MM.1S (cell line): ENCODE data around the gene PACRG.

ENCODE experiments used
- CTCF ChIP-seq: fragments of 300-600 bp; sonication (generic); IDR thresholded peaks from 2 replicates; pipeline ENCODE4 v1.5.1; 2016; ENCODE audit warnings: antibody characterized with exemption, low read length, mixed read lengths
- EZH2 ChIP-seq: fragments of 300-600 bp; sonication (generic); optimal IDR thresholded peaks from 2 replicates; pipeline ENCODE3; 2017; ENCODE audit warnings: low read depth, mild to moderate bottlenecking, antibody characterized with exemption, low read length, mixed read lengths
- EZH2phosphoT487 ChIP-seq: fragments of 300-600 bp; sonication (generic); IDR thresholded peaks from 2 replicates; pipeline ENCODE4 v1.6.1; 2018; ENCODE audit warnings: antibody characterized with exemption, low read length

- TF ChIP-seq CTCF (no peak), EZH2 (no peak), EZH2phosphoT487 (no peak)
Observed at GRCh38 chr6:163284151-163284550, 556.4 kb downstream of the PACRG start.
